Activated CD4-positive, alpha-beta T cell treated with anti-CD3 and anti-CD28 coated beads, Interleukin-2, amount 10 ng/mL, durations not matched to agents 7 days and 5 days (primary cell): ENCODE data around the gene BNC2. TPM values are rescaled to one million over a fixed set of nuclear protein-coding genes. Genes with fewer than 3 reads are reported as not detected.

Source experiments
- CTCF ChIA-PET: fragments of 350-600 bp; sonication (Branson Sonifier 250); formaldehyde crosslinking; loops from one replicate; lab custom pipeline; 2021; ENCODE audit warnings: antibody characterized with exemption; lab: Charles Lee
- POLR2A ChIA-PET: fragments of 350-600 bp; sonication (Branson Sonifier 250); formaldehyde crosslinking; loops from one replicate; lab custom pipeline; 2021; ENCODE audit warnings: antibody characterized with exemption; lab: Charles Lee
- DNase-seq: peaks from one replicate; pipeline ENCODE4 v3.0.0-alpha.2; 2020
- H3K27ac Mint-ChIP-seq: one replicate; pipeline ENCODE4 v1.8.0; 2021; ENCODE audit warnings: mild to moderate bottlenecking, moderate library complexity, mixed read lengths
- H3K27me3 Mint-ChIP-seq: one replicate; pipeline ENCODE4 v1.8.0; 2021; ENCODE audit warnings: mixed read lengths
- H3K36me3 Mint-ChIP-seq: one replicate; pipeline ENCODE4 v1.8.0; 2021; ENCODE audit warnings: low read depth, mixed read lengths
- H3K4me1 Mint-ChIP-seq: one replicate; pipeline ENCODE4 v1.8.0; 2021; ENCODE audit warnings: mixed read lengths
- H3K4me3 Mint-ChIP-seq: one replicate; pipeline ENCODE4 v1.8.0; 2021; ENCODE audit warnings: mild to moderate bottlenecking, moderate library complexity, mixed read lengths
- H3K9me3 Mint-ChIP-seq: one replicate; pipeline ENCODE4 v1.8.0; 2021; ENCODE audit warnings: mixed read lengths
- total RNA-seq, 2 experiments: library from RNA; stranded (reverse); gene quantifications; one replicate each; pipeline ENCODE4 v1.2.3, GENCODE V29; 2021

Gene BNC2
- total RNA-seq, 2 experiments from 2014 or later, result not detected

DNA sequence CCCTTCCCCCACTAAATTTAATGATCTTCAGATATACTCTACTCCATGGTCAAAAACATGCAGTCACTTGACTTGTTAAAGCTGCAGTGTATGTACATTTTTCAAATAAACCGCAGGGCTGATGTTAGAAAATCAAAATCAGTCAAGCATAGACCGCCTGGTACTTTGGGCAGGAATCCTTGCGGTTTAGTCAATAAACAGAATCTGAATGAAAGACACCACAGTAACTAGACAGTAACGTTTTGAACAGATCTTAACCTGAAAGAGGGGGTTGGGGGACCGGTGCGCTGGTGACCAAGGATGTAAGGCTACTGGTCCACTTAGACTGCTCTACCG is 188.8 kb downstream of the BNC2 start:
- no peak overlapping the region for H3K27ac Mint-ChIP-seq
- POLR2A ChIA-PET, result no interaction called here
- no peaks in the 10 kb centered on the region for H3K4me1 Mint-ChIP-seq

DNA sequence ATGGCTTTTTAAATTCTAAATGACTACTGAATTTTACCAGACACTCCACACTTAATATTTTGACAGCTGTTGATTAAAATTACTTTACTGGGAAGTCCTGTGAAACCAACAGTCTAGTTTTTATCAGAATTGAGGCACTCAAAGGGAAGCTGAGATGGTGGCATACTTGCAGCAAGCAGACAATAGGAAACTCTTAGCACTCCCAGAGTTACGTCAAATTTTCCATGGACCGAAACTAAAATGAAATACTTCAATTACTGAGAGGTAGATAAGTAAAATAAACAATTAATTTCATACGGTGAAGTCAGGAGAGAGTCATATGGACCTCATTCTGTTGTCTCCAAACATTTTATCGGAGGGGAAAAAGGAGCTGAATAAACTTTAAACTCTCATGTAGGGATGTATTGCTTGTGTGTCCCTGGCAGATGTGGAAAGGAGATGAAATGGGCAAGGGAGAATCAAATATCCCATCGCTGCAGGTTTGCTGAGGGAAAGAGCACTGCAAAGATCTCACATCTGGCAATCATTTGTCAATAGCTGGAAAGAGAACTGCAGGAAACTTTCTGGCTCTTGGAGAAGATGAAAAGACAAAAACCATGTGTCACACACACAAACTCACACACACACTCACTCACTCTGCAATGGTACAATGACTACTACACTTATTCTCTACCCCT is 189.4 kb downstream of the BNC2 start:
- H3K27ac Mint-ChIP-seq, result no peak overlapping the region
- no peaks in the 10 kb centered on the region for H3K27me3 Mint-ChIP-seq
- H3K4me1 Mint-ChIP-seq, result no peaks in the 10 kb centered on the region
- no peaks in the 10 kb centered on the region for H3K9me3 Mint-ChIP-seq
- no peak for DNase-seq
- no peak overlapping the region for H3K4me3 Mint-ChIP-seq
- H3K36me3 Mint-ChIP-seq, result no peaks in the 10 kb centered on the region
- POLR2A ChIA-PET, result no interaction called here
- CTCF ChIA-PET, result no interaction called here

More for the DNA sequence above, 188.8 kb downstream of the BNC2 start:
- DNase-seq, result no peak
- H3K4me3 Mint-ChIP-seq, result no peak overlapping the region
- CTCF ChIA-PET, result no interaction called here
- H3K9me3 Mint-ChIP-seq, result no peaks in the 10 kb centered on the region
- no peaks in the 10 kb centered on the region for H3K36me3 Mint-ChIP-seq
- H3K27me3 Mint-ChIP-seq, result no peaks in the 10 kb centered on the region

DNA sequence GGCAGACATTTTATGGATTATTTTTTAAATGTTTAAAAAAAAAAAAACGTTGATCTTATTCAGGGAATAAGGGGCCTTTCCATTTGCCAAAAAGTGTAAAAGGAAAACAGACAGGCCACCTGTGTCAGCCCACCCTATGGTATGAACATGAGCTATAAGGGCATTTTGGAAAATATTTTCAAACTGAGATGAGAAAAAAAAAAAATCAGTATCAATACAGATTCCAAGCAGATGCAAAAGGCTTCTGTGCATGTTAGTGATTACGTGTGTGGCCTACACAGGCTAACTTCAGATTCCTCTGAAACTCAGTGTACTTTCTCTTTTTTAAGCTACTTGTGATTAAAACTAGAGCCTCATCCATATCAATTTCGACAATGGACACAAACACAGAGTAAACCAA is 189.9 kb downstream of the BNC2 start:
- Mint-ChIP-seq H3K27ac (no peak overlapping the region), H3K27me3 (no peaks in the 10 kb centered on the region), H3K4me1 (no peaks in the 10 kb centered on the region), H3K9me3 (no peaks in the 10 kb centered on the region), H3K4me3 (no peak overlapping the region), H3K36me3 (no peaks in the 10 kb centered on the region)
- ChIA-PET CTCF (no interaction called here), POLR2A (no interaction called here)
- DNase-seq, result no peak

DNA sequence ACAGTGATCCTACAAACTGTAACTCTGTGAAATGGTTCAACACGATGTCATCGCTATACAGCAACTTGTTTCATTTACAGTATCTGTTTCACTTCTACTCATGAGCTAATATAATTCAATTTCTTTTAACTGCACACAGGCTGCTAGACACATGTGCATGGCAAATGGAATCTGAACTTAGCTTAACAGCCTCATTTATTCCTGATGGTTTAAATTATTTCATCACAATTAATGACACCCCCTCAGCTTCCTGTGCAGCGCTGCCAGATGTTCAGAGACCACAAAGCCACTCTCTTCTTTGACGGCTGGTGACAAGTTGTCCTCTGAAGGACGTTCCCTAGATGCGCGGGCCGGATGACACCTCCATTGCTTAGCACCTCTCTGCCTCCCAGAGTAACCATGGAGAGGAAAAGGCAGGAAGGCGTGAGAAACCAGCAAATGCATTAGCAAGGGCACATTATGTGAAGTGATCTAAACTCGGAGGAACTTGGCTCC is 191.1 kb downstream of the BNC2 start:
- Mint-ChIP-seq H3K4me3 (no peak overlapping the region), H3K27ac (no peak overlapping the region), H3K4me1 (no peaks in the 10 kb centered on the region), H3K9me3 (no peaks in the 10 kb centered on the region), H3K36me3 (no peaks in the 10 kb centered on the region), H3K27me3 (no peaks in the 10 kb centered on the region)
- ChIA-PET POLR2A (no interaction called here), CTCF (no interaction called here)
- DNase-seq, result no peak

DNA sequence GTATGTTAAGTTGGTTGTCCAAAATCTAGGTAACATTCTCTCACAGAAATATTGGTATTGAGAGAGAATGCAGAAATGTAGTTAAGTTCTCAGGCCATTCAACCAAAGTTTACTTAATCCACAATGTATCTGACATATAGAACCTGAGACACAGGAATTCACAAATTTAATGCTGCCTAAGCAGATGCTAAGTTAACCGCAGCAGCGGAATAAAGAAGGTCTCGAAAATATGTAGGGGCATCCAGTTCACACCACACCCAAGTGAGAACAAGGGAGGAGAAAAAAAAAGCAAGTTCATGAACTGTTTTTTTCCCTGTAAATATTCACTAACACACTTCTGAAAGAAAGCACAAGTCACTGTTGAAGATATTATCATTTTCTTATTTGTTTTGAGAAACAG is 194.0 kb downstream of the BNC2 start:
- Mint-ChIP-seq H3K9me3 (no peaks in the 10 kb centered on the region), H3K36me3 (no peaks in the 10 kb centered on the region), H3K4me3 (no peak overlapping the region), H3K27ac (no peak overlapping the region), H3K4me1 (no peaks in the 10 kb centered on the region), H3K27me3 (no peaks in the 10 kb centered on the region)
- no peak for DNase-seq
- ChIA-PET POLR2A (no interaction called here), CTCF (no interaction called here)

DNA sequence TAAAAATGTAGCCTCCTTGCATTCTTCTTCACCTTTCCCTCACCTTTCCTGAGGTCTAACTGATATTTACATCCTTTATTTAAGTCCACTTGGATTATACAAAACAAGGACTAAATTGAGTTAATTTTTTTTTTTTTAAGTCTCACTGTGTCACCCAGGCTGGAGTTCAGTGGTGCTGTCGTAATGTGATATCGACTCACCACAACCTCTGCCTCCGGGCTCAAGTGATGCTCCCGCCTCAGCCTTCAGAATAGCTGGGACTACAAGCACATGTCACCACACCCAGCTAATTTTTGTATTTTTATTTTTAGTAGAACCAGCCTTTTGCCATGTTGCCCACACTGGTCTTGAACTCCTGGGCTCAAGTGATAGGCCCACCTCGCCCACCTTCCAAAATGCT is 195.3 kb downstream of the BNC2 start:
- H3K9me3 Mint-ChIP-seq, result no peaks in the 10 kb centered on the region
- H3K27ac Mint-ChIP-seq, result no peak overlapping the region
- no peak overlapping the region for H3K4me3 Mint-ChIP-seq
- no peaks in the 10 kb centered on the region for H3K36me3 Mint-ChIP-seq
- POLR2A ChIA-PET, result no interaction called here
- no peaks in the 10 kb centered on the region for H3K4me1 Mint-ChIP-seq
- DNase-seq, result no peak
- no peaks in the 10 kb centered on the region for H3K27me3 Mint-ChIP-seq
- CTCF ChIA-PET, result no interaction called here

DNA sequence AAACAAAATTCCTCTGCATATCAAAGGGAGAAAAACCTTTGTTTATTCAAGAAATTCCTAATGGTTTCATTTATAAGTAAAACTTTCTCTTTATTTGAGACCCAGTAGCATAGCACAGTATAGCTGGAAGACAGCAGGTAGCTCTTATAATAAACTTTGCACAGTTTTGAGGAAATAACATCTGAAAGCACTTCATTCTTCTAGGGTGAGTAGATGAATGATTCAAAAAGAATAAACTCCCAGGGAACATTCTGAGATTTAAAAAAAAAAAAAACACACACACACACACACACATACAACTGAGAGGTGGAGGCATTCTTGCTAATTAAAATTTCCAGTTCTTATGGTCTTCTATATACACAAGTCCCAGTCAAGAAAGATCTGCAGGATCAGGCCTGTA is 197.3 kb downstream of the BNC2 start:
- Mint-ChIP-seq H3K27ac (no peak overlapping the region), H3K4me3 (no peak overlapping the region), H3K27me3 (no peaks in the 10 kb centered on the region), H3K9me3 (no peaks in the 10 kb centered on the region), H3K36me3 (no peaks in the 10 kb centered on the region), H3K4me1 (no peaks in the 10 kb centered on the region)
- ChIA-PET POLR2A (no interaction called here), CTCF (interaction anchor here (0.7 kb wide), 1 partner anchor 79 kb away, joined by 3 read pairs; no protein-coding TSS in a partner anchor)
- no peak for DNase-seq

DNA sequence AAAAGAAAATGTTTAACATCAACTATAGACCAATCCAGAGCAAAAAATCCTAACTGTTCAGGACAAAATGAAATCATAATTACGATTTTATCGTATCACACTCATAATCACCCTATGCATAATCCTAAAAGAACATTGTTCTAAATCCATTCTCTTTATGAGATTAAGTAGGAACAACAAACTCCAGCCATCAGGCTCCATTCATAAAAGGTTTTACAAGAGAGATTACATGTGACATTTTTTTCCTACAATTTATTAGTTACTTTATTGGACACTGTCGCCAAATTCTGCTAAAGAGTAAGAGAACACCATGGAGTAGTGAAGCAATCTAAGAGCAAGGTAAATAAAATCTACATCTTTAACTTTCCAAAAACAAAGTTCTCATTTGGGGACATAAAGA is 198.0 kb downstream of the BNC2 start:
- no peak overlapping the region for H3K27ac Mint-ChIP-seq
- no peaks in the 10 kb centered on the region for H3K9me3 Mint-ChIP-seq
- no peaks in the 10 kb centered on the region for H3K36me3 Mint-ChIP-seq
- POLR2A ChIA-PET, result no interaction called here
- CTCF ChIA-PET, result interaction anchor here (0.7 kb wide), 1 partner anchor 78 kb away, joined by 3 read pairs; no protein-coding TSS in a partner anchor
- H3K4me3 Mint-ChIP-seq, result no peak overlapping the region
- H3K4me1 Mint-ChIP-seq, result no peaks in the 10 kb centered on the region
- no peaks in the 10 kb centered on the region for H3K27me3 Mint-ChIP-seq
- DNase-seq, result no peak

DNA sequence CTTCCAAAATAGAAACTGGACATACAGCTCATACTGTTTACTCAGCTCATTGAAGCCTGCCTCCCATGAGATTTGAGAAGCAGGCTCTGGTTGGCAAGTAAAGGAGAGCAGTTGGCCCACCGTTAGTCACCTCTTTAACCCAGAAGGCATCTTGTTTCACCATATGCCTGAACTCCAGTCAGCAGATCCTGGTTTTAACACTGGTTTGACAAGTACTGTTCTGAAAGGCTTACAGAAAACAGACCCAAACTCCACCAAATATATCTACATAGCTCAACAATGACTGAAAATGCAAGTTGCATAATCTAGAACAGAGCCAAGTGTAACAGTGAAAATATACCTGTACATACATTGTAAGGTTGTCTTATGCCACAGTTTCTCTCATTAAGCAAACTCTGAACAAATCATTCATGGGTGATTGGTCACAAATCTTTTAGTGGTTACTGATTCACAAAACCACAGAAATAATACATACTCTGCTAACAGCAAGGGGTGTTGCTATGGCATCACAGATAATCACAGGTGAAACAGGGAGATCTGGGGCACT is 198.8 kb downstream of the BNC2 start:
- ChIA-PET POLR2A (no interaction called here), CTCF (no interaction called here)
- no peaks in the 10 kb centered on the region for H3K4me1 Mint-ChIP-seq
- H3K4me3 Mint-ChIP-seq, result no peak overlapping the region
- H3K9me3 Mint-ChIP-seq, result no peaks in the 10 kb centered on the region
- no peaks in the 10 kb centered on the region for H3K36me3 Mint-ChIP-seq
- H3K27me3 Mint-ChIP-seq, result no peaks in the 10 kb centered on the region
- DNase-seq, result no peak
- H3K27ac Mint-ChIP-seq, result no peak overlapping the region

DNA sequence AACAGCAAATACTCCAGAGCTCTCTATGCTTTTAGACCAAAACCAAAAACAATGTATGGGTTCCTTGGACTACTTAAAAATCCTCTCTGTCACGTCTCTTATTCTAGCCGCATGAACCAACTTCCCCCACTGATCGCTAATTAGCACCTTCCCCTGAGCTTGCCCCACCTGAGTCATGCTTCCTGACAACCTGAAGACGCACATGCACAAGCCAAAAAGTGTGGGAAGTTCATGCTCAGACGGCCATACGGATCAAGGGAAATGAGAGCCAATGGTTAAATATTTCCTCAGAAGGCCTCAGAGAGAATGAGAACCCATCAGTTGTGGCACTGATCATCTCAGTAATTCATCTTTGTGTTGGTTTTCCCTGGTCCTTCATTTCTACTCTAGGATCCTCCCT is 199.7 kb downstream of the BNC2 start:
- ChIA-PET CTCF (no interaction called here), POLR2A (interaction anchor here (0.5 kb wide), 1 partner anchor 301 kb away, joined by 3 read pairs; no protein-coding TSS in a partner anchor)
- Mint-ChIP-seq H3K27me3 (no peaks in the 10 kb centered on the region), H3K27ac (no peak overlapping the region), H3K4me3 (no peak overlapping the region), H3K9me3 (no peaks in the 10 kb centered on the region), H3K4me1 (no peaks in the 10 kb centered on the region), H3K36me3 (no peaks in the 10 kb centered on the region)
- DNase-seq, result no peak

DNA sequence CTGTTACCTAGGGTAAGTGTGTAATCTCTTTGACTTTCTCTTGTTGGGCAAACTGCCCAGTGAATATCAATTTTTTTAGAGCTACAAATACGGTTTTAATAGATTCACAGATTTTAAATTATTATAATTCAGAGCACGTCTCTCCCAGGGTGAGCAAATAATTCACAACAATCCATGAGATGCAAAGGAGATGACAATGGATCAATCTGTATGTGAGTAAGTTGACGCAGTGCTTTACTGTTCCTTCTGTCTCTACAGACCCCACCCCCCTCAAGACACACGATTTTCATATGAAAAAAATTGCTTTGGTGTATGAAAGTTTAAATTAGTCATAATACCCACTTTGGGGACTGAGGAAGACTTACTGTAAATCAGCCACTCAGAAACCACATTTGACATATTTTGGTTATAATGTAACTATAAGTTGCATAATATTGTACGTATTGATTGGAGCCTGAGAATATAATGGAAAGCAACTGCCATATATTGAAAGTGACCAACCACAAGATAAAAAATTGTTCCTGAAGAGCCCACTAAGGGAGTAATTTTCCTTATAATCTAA is 201.7 kb downstream of the BNC2 start:
- ChIA-PET CTCF (no interaction called here), POLR2A (no interaction called here)
- no peak overlapping the region for H3K4me3 Mint-ChIP-seq

DNA sequence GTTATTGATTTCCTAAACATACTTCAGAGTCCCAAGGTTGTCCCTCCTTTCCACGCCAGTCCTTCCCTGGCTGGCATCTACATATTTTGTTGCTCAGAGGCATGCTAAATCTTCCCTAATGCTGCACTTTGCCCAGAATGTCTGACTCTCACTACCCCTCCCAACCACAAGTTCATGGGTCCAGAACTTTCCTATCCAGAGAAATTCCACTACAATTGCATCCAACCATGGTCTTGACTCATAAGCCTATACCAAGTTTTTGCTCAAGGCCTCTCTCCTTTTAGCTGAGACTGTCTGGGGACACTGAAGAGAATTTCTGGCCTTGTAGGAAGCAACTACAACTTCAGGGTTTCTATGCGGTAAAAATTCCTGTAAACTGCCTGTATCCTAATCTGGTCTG is 206.3 kb downstream of the BNC2 start:
- ChIA-PET CTCF (no interaction called here), POLR2A (no interaction called here)
- DNase-seq, result no peak
- H3K4me3 Mint-ChIP-seq, result no peak overlapping the region
- no peaks in the 10 kb centered on the region for H3K4me1 Mint-ChIP-seq
- peaks cover 3% of the 10 kb centered on the region for H3K9me3 Mint-ChIP-seq
- H3K36me3 Mint-ChIP-seq, result no peaks in the 10 kb centered on the region
- H3K27me3 Mint-ChIP-seq, result no peaks in the 10 kb centered on the region
- H3K27ac Mint-ChIP-seq, result no peak overlapping the region

More for the DNA sequence above, 201.7 kb downstream of the BNC2 start:
- Mint-ChIP-seq H3K9me3 (no peaks in the 10 kb centered on the region), H3K27me3 (no peaks in the 10 kb centered on the region), H3K4me1 (no peaks in the 10 kb centered on the region), H3K27ac (no peak overlapping the region), H3K36me3 (no peaks in the 10 kb centered on the region)
- no peak for DNase-seq

DNA sequence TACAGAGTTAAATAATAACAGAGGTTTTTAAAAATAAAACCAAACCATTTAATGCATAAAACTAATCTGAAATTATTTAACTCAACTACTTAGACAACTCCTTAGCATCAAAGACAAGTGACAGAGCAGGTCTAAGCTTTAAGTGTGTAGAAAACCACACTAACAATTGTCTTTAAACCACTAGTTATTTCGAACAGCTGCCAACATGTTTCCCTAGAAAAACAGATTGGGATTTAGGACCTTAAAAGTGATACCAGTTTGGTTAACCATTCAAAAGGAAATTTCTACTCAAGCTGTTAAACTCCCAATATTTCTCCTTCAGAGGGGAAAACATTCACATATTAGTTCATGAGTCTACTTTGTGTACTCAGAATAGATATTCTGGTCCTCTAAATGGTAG is 208.7 kb downstream of the BNC2 start:
- CTCF ChIA-PET, result no interaction called here
- Mint-ChIP-seq H3K4me3 (no peak overlapping the region), H3K27me3 (no peaks in the 10 kb centered on the region), H3K36me3 (no peaks in the 10 kb centered on the region), H3K4me1 (no peaks in the 10 kb centered on the region), H3K9me3 (peaks cover 3% of the 10 kb centered on the region), H3K27ac (no peak overlapping the region)
- no peak for DNase-seq
- POLR2A ChIA-PET, result no interaction called here
